Endothelial cell of umbilical vein (primary cell): ENCODE measurements around the gene YTHDF1. TPM values are rescaled to one million over a fixed set of nuclear protein-coding genes. Genes with fewer than 3 reads are reported as not detected.

ENCODE experiments used
- BruUV-seq: library from RNA; stranded (reverse); fragments of 400-500 nt; replicated peaks from 2 replicates; lab custom pipeline; 2021; lab: Mats Ljungman, UMichigan
- CTCF ChIA-PET: fragments of 300-600, 350-600 bp; sonication (Branson Sonifier 250); formaldehyde crosslinking; loops from one replicate; lab custom pipeline; 2021; ENCODE audit warnings: antibody characterized with exemption, inconsistent platforms; lab: Charles Lee
- POLR2A ChIA-PET: fragments of 300-600, 350-600 bp; sonication (Branson Sonifier 250); formaldehyde crosslinking; loops from one replicate; lab custom pipeline; 2021; ENCODE audit warnings: antibody characterized with exemption, inconsistent platforms; lab: Charles Lee
- DNase-seq: peaks from one replicate; pipeline ENCODE4 v3.0.0-alpha.2; 2011; ENCODE audit warnings: low read depth, low spot score
- FAIRE-seq: peaks from 2 replicates; lab custom pipeline; 2011; peaks lifted over from hg19 to GRCh38; lab: Jason Lieb, UNC
- H2AFZ ChIP-seq: 2 replicates; pipeline ENCODE4 v1.6.0; 2012; ENCODE audit warnings: low read depth, low read length, control low read depth, inconsistent platforms
- H3K27ac ChIP-seq: 2 replicates; pipeline ENCODE4 v1.5.1; 2011; ENCODE audit warnings: low read depth, mild to moderate bottlenecking, control low read depth, low read length, moderate library complexity; ENCODE audit not compliant: insufficient read depth
- H3K27me3 ChIP-seq, 2 experiments: 2 replicates each; pipeline versions ENCODE4 v1.6.0 to v1.6.1; 2011; ENCODE audit warnings: low read length in 2 of 2, mixed read lengths in 1 of 2; ENCODE audit not compliant: control insufficient read depth in 2 of 2, insufficient read depth in 2 of 2
- H3K36me3 ChIP-seq, 2 experiments: 2 replicates in 1 of 2; 3 replicates in 1 of 2; pipeline ENCODE4 v1.5.1; 2011; ENCODE audit warnings: low read length in 2 of 2, mild to moderate bottlenecking in 1 of 2, moderate library complexity in 1 of 2; ENCODE audit not compliant: control insufficient read depth in 2 of 2, insufficient read depth in 2 of 2; ENCODE audit errors: extremely low read depth in 1 of 2
- H3K4me1 ChIP-seq: 3 replicates; pipeline ENCODE4 v1.5.1; 2011; ENCODE audit warnings: mild to moderate bottlenecking, low read length; ENCODE audit not compliant: control insufficient read depth, insufficient read depth; ENCODE audit errors: extremely low read depth
- H3K4me2 ChIP-seq: 2 replicates; pipeline ENCODE4 v1.6.1; 2011; ENCODE audit warnings: low read length, control low read depth, mixed read lengths; ENCODE audit not compliant: insufficient read depth
- H3K4me3 ChIP-seq, 3 experiments: fragments of 200-600 bp in 1 of 3; sonication (generic), shearing (Covaris generic) in 1 of 3; replicated peaks in 1 of 3; 2 replicates each; pipeline ENCODE4 v1.5.1; 2011 to 2016; ENCODE audit warnings: control low read depth in 3 of 3, low read length in 3 of 3, mild to moderate bottlenecking in 2 of 3, inconsistent platforms in 1 of 3, low read depth in 1 of 3, moderate library complexity in 1 of 3; ENCODE audit not compliant: insufficient read depth in 1 of 3
- H3K79me2 ChIP-seq: 2 replicates; pipeline ENCODE4 v1.6.0; 2012; ENCODE audit warnings: low read length, inconsistent platforms; ENCODE audit not compliant: control insufficient read depth, insufficient read depth
- H3K9ac ChIP-seq: replicated peaks from 2 replicates; pipeline ENCODE3; 2011; ENCODE audit warnings: low read length, control low read depth; ENCODE audit not compliant: insufficient read depth; ENCODE audit errors: extremely low read depth
- H3K9me1 ChIP-seq: replicated peaks from 3 replicates; pipeline ENCODE4 v1.6.0; 2011; ENCODE audit warnings: mild to moderate bottlenecking, low read length; ENCODE audit not compliant: control insufficient read depth, insufficient read depth; ENCODE audit errors: extremely low read depth
- H3K9me3 ChIP-seq: replicated peaks from 2 replicates; pipeline ENCODE4 v1.5.1; 2012; ENCODE audit warnings: low read length, inconsistent platforms; ENCODE audit not compliant: control insufficient read depth, insufficient read depth
- H4K20me1 ChIP-seq: replicated peaks from 2 replicates; pipeline ENCODE3; 2011; ENCODE audit warnings: mild to moderate bottlenecking, low read length; ENCODE audit not compliant: control insufficient read depth, insufficient read depth; ENCODE audit errors: extremely low read depth
- EZH2 ChIP-seq: IDR thresholded peaks from 2 replicates; pipeline ENCODE4 v1.6.1; 2012; ENCODE audit warnings: borderline replicate concordance, low read depth, mild to moderate bottlenecking, moderate library complexity, low read length, inconsistent platforms; ENCODE audit not compliant: severe bottlenecking
- FOS ChIP-seq: IDR thresholded peaks from 2 replicates; pipeline ENCODE4 v1.6.1; 2011; ENCODE audit warnings: mild to moderate bottlenecking, low read length, moderate library complexity, borderline replicate concordance; ENCODE audit not compliant: insufficient read depth
- GATA2 ChIP-seq: IDR thresholded peaks from 2 replicates; pipeline ENCODE4 v1.7.0; 2011; ENCODE audit warnings: low read depth, mild to moderate bottlenecking, moderate library complexity, mixed read lengths, low read length; ENCODE audit not compliant: insufficient read length, insufficient read depth
- JUN ChIP-seq: IDR thresholded peaks from 2 replicates; pipeline ENCODE4 v1.6.1; 2011; ENCODE audit warnings: borderline replicate concordance, low read depth; ENCODE audit not compliant: insufficient read length, insufficient read depth
- MYC ChIP-seq: IDR thresholded peaks from one replicate; pipeline ENCODE4 v1.6.1; 2011; ENCODE audit warnings: mild to moderate bottlenecking, low read depth, low read length
- POLR2A ChIP-seq: IDR thresholded peaks from 2 replicates; pipeline ENCODE4 v1.6.1; 2012; ENCODE audit warnings: low read depth, mild to moderate bottlenecking, control low read depth, low read length
- POLR2AphosphoS5 ChIP-seq: IDR thresholded peaks from 2 replicates; pipeline ENCODE4 v1.6.1; 2012; ENCODE audit warnings: low read depth, mild to moderate bottlenecking, control low read depth, low read length, moderate library complexity; ENCODE audit not compliant: insufficient read depth
- dilution Hi-C: fragments of 300-500 bp; cut with MboI; formaldehyde crosslinking; loops from one replicate; pipeline ENCODE4 v1.15.0; 2019; ENCODE audit warnings: low sequenced_read_pairs; ENCODE audit not compliant: extremely low pct_ligation_motif_present
- intact Hi-C: fragments of 100-400 bp; cut with micrococcal nuclease; formaldehyde crosslinking; loops from one replicate; pipeline ENCODE4 v1.10.0; 2022
- polyA plus RNA-seq, 4 experiments: library from polyadenylated mRNA; depleted of rRNA in 3 of 4; stranded (reverse) in 3 of 4; unstranded in 1 of 4; fragments of >200 nt; gene quantifications; 2 replicates each; pipeline versions ENCODE4 v1.2.1 to v1.2.3, GENCODE V29; 2011 to 2012; ENCODE audit warnings: missing spikeins in 1 of 4
- total RNA-seq: library from RNA; stranded (reverse); gene quantifications from 2 replicates; pipeline ENCODE4 v1.2.3, GENCODE V29; 2021
- TF ChIP-seq, protein P1 (sequence below): IDR thresholded peaks from 2 replicates; pipeline ENCODE4 v1.6.1; 2011; ENCODE audit not compliant: insufficient read depth, insufficient read length
- TF ChIP-seq, protein P2 (sequence below), 2 donors: IDR thresholded peaks; 1 replicate in 1 of 2; 2 replicates in 1 of 2; pipeline ENCODE4 v1.5.1; 2011; ENCODE audit warnings: low read length in 2 of 2, mild to moderate bottlenecking in 2 of 2, moderate library complexity in 2 of 2, control low read depth in 1 of 2, inconsistent platforms in 1 of 2, low read depth in 1 of 2; ENCODE audit not compliant: insufficient read depth in 1 of 2; ENCODE audit errors: extremely low read depth in 1 of 2

YTHDF1 gene
- total and polyA plus RNA-seq, 2 donors (not counting 3 experiments of a cell fraction or from before 2014, with no cell fraction given): 25.2 to 44.4 TPM

DNA sequence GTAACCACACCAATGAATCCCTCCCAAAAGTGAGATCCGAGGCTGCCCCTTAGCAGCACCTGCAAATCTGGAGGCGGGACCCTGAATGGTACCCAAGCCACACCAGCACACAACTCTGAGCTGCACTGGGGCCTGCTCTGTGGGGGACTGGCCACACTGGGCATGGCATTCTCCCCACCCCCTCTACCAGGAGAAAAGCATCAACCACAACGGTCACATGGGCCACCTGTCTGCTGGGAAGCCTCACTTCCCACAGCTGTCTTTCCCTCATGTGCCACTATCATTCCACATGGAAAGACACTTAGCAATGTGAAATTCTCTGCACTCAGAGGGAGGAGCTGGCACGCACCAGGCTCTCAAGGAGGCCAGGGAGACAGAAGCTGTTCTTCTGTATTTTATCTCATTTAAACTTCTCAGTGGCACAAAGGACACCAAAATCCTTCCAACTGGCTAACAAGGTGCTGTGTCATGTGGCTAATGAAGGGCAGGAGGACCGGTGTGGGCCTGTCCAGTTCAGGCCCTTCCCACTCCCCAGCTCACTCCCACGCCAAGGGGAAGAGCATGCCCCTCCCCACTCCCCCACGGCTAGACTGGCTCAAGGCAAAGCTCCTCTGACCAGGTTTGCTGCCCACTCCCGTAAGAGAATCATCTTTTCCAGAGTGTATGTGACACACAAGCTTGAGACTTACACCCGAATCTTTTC, 19.0 kb downstream of the YTHDF1 start:
- no TSS peak for BruUV-seq
- H4K20me1 ChIP-seq: peaks cover 6% of the 10 kb centered on the region
- DNase-seq: no peak

More for the DNA sequence above, 19.0 kb downstream of the YTHDF1 start:
- Histone ChIP-seq H3K4me3 (no peak overlapping the region), H3K9me1 (no peaks in the 10 kb centered on the region), H3K4me1 (no peaks in the 10 kb centered on the region), H3K27me3 (no peaks in the 10 kb centered on the region), H2AFZ (no peak overlapping the region), H3K27ac (no peak overlapping the region), H3K79me2 (peaks cover 54% of the 10 kb centered on the region), H3K36me3 (peaks cover 0 to 14% of the 10 kb centered on the region in 2 experiments), H3K4me2 (no peak overlapping the region), H3K9ac (no peak overlapping the region), H3K9me3 (no peaks in the 10 kb centered on the region)
- FAIRE-seq: no peak
- dilution Hi-C loops: no loop called here
- TF ChIP-seq POLR2A: no peak
- TF ChIP-seq POLR2AphosphoS5: no peak
- no peak for TF ChIP-seq JUN
- TF ChIP-seq, protein P1, sequence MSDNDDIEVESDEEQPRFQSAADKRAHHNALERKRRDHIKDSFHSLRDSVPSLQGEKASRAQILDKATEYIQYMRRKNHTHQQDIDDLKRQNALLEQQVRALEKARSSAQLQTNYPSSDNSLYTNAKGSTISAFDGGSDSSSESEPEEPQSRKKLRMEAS: no peak
- TF ChIP-seq FOS: no peak
- TF ChIP-seq EZH2: no peak
- TF ChIP-seq MYC: no peak
- TF ChIP-seq, protein P2, sequence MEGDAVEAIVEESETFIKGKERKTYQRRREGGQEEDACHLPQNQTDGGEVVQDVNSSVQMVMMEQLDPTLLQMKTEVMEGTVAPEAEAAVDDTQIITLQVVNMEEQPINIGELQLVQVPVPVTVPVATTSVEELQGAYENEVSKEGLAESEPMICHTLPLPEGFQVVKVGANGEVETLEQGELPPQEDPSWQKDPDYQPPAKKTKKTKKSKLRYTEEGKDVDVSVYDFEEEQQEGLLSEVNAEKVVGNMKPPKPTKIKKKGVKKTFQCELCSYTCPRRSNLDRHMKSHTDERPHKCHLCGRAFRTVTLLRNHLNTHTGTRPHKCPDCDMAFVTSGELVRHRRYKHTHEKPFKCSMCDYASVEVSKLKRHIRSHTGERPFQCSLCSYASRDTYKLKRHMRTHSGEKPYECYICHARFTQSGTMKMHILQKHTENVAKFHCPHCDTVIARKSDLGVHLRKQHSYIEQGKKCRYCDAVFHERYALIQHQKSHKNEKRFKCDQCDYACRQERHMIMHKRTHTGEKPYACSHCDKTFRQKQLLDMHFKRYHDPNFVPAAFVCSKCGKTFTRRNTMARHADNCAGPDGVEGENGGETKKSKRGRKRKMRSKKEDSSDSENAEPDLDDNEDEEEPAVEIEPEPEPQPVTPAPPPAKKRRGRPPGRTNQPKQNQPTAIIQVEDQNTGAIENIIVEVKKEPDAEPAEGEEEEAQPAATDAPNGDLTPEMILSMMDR (IDR thresholded peaks at IDR 0.05; ENCODE audit: extremely low read depth in 1 of 2, insufficient read depth in 1 of 2, low read depth in 1 of 2, low read length in 2 of 2): no peak
- TF ChIP-seq GATA2: no peak
- intact Hi-C loops: no loop called here
- ChIA-PET CTCF (interaction anchor here (0.5 to 1.9 kb wide), 7 partner anchors 16 to 299 kb away, joined by 3 to 6 read pairs (median 3); no protein-coding TSS in a partner anchor), POLR2A (no interaction called here)
